ENCODE results near the gene S100G.

Gene S100G

GRCh38 chrX:16653424-16653823 lies 3.5 kb downstream of the S100G start:
- peaks cover 27% of the 10 kb centered on the region for H3K4me1 Mint-ChIP-seq
- no peaks in the 10 kb centered on the region for H3K9me3 Mint-ChIP-seq
- TF ChIP-seq CTCF (IDR thresholded peaks at IDR 0.05) = no peak
- no peak overlapping the region for H3K4me3 Mint-ChIP-seq
- no peak overlapping the region for H3K27ac Mint-ChIP-seq
- peaks cover 71% of the 10 kb centered on the region for H3K36me3 Mint-ChIP-seq (ENCODE audit: low read depth)
- H3K27me3 Mint-ChIP-seq (ENCODE audit: low read depth, poor library complexity) = peaks cover 2% of the 10 kb centered on the region
- no peak for DNase-seq

- DNase-seq = no peak
- TF ChIP-seq CTCF (IDR thresholded peaks at IDR 0.05) = no peak
- H3K27me3 Mint-ChIP-seq (ENCODE audit: low read depth, poor library complexity) = peaks cover 2% of the 10 kb centered on the region
- H3K9me3 Mint-ChIP-seq = no peaks in the 10 kb centered on the region
- H3K36me3 Mint-ChIP-seq (ENCODE audit: low read depth) = peaks cover 71% of the 10 kb centered on the region
- H3K4me3 Mint-ChIP-seq = no peak overlapping the region
- H3K4me1 Mint-ChIP-seq = peaks cover 27% of the 10 kb centered on the region
- H3K27ac Mint-ChIP-seq = peak overlapping the region; percentile 44
Observed at GRCh38 chrX:16654093-16654492, 4.1 kb downstream of the S100G start.

- Mint-ChIP-seq H3K27ac (no peak overlapping the region), H3K4me1 (peaks cover 37% of the 10 kb centered on the region)
- TF ChIP-seq CTCF (IDR thresholded peaks at IDR 0.05) = no peak
Observed at GRCh38 chrX:16658284-16658683, 8.3 kb downstream of the S100G start.

GRCh38 chrX:16659321-16659720 lies 9.4 kb downstream of the S100G start:
- Mint-ChIP-seq H3K27me3 (ENCODE audit: low read depth, poor library complexity) (peaks cover 2% of the 10 kb centered on the region), H3K4me1 (peaks cover 38% of the 10 kb centered on the region), H3K36me3 (ENCODE audit: low read depth) (peaks cover 77% of the 10 kb centered on the region), H3K27ac (no peak overlapping the region), H3K9me3 (no peaks in the 10 kb centered on the region), H3K4me3 (no peak overlapping the region)
- DNase-seq = no peak
- TF ChIP-seq CTCF (IDR thresholded peaks at IDR 0.05) = no peak

More at GRCh38 chrX:16658284-16658683, 8.3 kb downstream of the S100G start:
- Mint-ChIP-seq H3K9me3 (no peaks in the 10 kb centered on the region), H3K27me3 (ENCODE audit: low read depth, poor library complexity) (peaks cover 2% of the 10 kb centered on the region), H3K4me3 (no peak overlapping the region), H3K36me3 (ENCODE audit: low read depth) (peaks cover 74% of the 10 kb centered on the region)
- DNase-seq = no peak

GRCh38 chrX:16661495-16661894 lies 11.5 kb downstream of the S100G start:
- Mint-ChIP-seq H3K27me3 (ENCODE audit: low read depth, poor library complexity) (no peaks in the 10 kb centered on the region), H3K36me3 (ENCODE audit: low read depth) (peaks cover 90% of the 10 kb centered on the region), H3K27ac (no peak overlapping the region), H3K4me3 (no peak overlapping the region), H3K4me1 (peaks cover 19% of the 10 kb centered on the region), H3K9me3 (no peaks in the 10 kb centered on the region)
- DNase-seq = no peak
- no peak for TF ChIP-seq CTCF (IDR thresholded peaks at IDR 0.05)

- DNase-seq = no peak
Observed at GRCh38 chrX:16662402-16662801, 12.4 kb downstream of the S100G start.

More at GRCh38 chrX:16662402-16662801, 12.4 kb downstream of the S100G start:
- Mint-ChIP-seq H3K27ac (no peak overlapping the region), H3K36me3 (ENCODE audit: low read depth) (peaks cover 88% of the 10 kb centered on the region), H3K9me3 (no peaks in the 10 kb centered on the region), H3K27me3 (ENCODE audit: low read depth, poor library complexity) (no peaks in the 10 kb centered on the region), H3K4me1 (peaks cover 19% of the 10 kb centered on the region), H3K4me3 (no peak overlapping the region)
- no peak for TF ChIP-seq CTCF (IDR thresholded peaks at IDR 0.05)
